Mesenchymal stem cell (in vitro differentiated cells and primary cell): ENCODE results near the gene NOTCH1.
"Not testable (repeated sequence)": the region's sequence is repeated elsewhere in the genome, so short reads cannot be mapped to it uniquely, and the experiment has no call there.

Experiments
- DNase-seq: peaks from one replicate; pipeline ENCODE4 v3.0.0-alpha.2; 2013
- H2AFZ ChIP-seq: one replicate; pipeline ENCODE4 v1.6.1; 2013; ENCODE audit warnings: low read depth, mild to moderate bottlenecking, control low read depth, inconsistent platforms, low read length, moderate library complexity
- H2AK5ac ChIP-seq: 2 replicates; pipeline ENCODE4 v1.6.1; 2013; ENCODE audit warnings: low read length, moderate library complexity, mild to moderate bottlenecking, inconsistent platforms; ENCODE audit not compliant: severe bottlenecking
- H2BK120ac ChIP-seq: one replicate; pipeline ENCODE4 v1.6.1; 2013; ENCODE audit warnings: low read depth, mild to moderate bottlenecking, inconsistent platforms, low read length, moderate library complexity
- H2BK12ac ChIP-seq, 2 experiments: one replicate each; pipeline ENCODE4 v1.6.1; 2013; ENCODE audit warnings: inconsistent platforms in 2 of 2, low read length in 2 of 2, mild to moderate bottlenecking in 2 of 2, moderate library complexity in 2 of 2, control low read depth in 1 of 2
- H2BK15ac ChIP-seq: one replicate; pipeline ENCODE4 v1.6.1; 2013; ENCODE audit warnings: mild to moderate bottlenecking, low read depth, inconsistent platforms; ENCODE audit not compliant: poor library complexity, severe bottlenecking
- H2BK5ac ChIP-seq: 2 replicates; pipeline ENCODE4 v1.6.1; 2013; ENCODE audit warnings: low read depth, mild to moderate bottlenecking, low read length, control low read depth, inconsistent platforms; ENCODE audit not compliant: poor library complexity, severe bottlenecking
- H3K14ac ChIP-seq, 2 experiments: one replicate each; pipeline ENCODE4 v1.6.1; 2013; ENCODE audit warnings: inconsistent platforms in 2 of 2, low read length in 2 of 2, control low read depth in 1 of 2, mild to moderate bottlenecking in 1 of 2, moderate library complexity in 1 of 2
- H3K18ac ChIP-seq, 2 experiments: one replicate each; pipeline ENCODE4 v1.6.1; 2013; ENCODE audit warnings: inconsistent platforms in 2 of 2, low read length in 2 of 2, control low read depth in 1 of 2, low read depth in 1 of 2, mild to moderate bottlenecking in 1 of 2
- H3K23ac ChIP-seq, 2 experiments: one replicate each; pipeline ENCODE4 v1.6.1; 2013; ENCODE audit warnings: inconsistent platforms in 2 of 2, low read length in 2 of 2, mild to moderate bottlenecking in 2 of 2, moderate library complexity in 2 of 2, control low read depth in 1 of 2
- H3K27ac ChIP-seq: 2 replicates; pipeline ENCODE4 v1.5.1; 2013; ENCODE audit warnings: mild to moderate bottlenecking, moderate library complexity, low read length, control low read depth, inconsistent platforms; ENCODE audit not compliant: poor library complexity, severe bottlenecking
- H3K27me3 ChIP-seq, 2 experiments: 2 replicates each; pipeline versions ENCODE4 v1.6.1 to v1.7.0; 2013; ENCODE audit warnings: low read length in 2 of 2, mild to moderate bottlenecking in 2 of 2, moderate library complexity in 2 of 2, control low read depth in 1 of 2, inconsistent platforms in 1 of 2; ENCODE audit not compliant: control insufficient read depth in 1 of 2, insufficient read depth in 1 of 2
- H3K36me3 ChIP-seq, 2 experiments: 2 replicates each; pipeline versions ENCODE4 v1.6.1 to v1.7.0; 2013; ENCODE audit warnings: low read length in 2 of 2, control low read depth in 1 of 2, inconsistent platforms in 1 of 2, low read depth in 1 of 2, mild to moderate bottlenecking in 1 of 2; ENCODE audit not compliant: insufficient read depth in 2 of 2, control insufficient read depth in 1 of 2
- H3K4ac ChIP-seq, 2 experiments: one replicate each; pipeline ENCODE4 v1.6.1; 2013; ENCODE audit warnings: inconsistent platforms in 2 of 2, low read length in 2 of 2, mild to moderate bottlenecking in 2 of 2, moderate library complexity in 2 of 2, control low read depth in 1 of 2, low read depth in 1 of 2
- H3K4me1 ChIP-seq: 2 replicates; pipeline ENCODE4 v1.6.1; 2013; ENCODE audit warnings: low read depth, low read length, control low read depth; ENCODE audit not compliant: control insufficient read depth, insufficient read depth
- H3K4me2 ChIP-seq: 2 replicates; pipeline ENCODE4 v1.6.1; 2013; ENCODE audit warnings: low read length, mild to moderate bottlenecking, inconsistent platforms; ENCODE audit not compliant: poor library complexity, severe bottlenecking
- H3K4me3 ChIP-seq, 2 experiments: 2 replicates each; pipeline versions ENCODE4 v1.5.1 to v1.7.0; 2013; ENCODE audit warnings: low read length in 2 of 2, mild to moderate bottlenecking in 2 of 2, control low read depth in 1 of 2, low read depth in 1 of 2; ENCODE audit not compliant: insufficient read depth in 1 of 2
- H3K79me1 ChIP-seq: replicated peaks from 2 replicates; pipeline ENCODE4 v1.6.1; 2013; ENCODE audit warnings: mild to moderate bottlenecking, control low read depth, low read length, inconsistent platforms; ENCODE audit not compliant: poor library complexity, severe bottlenecking
- H3K9ac ChIP-seq: 2 replicates; pipeline ENCODE4 v1.7.0; 2013; ENCODE audit warnings: mild to moderate bottlenecking, low read length, moderate library complexity
- H3K9me3 ChIP-seq: 2 replicates; pipeline ENCODE4 v1.7.0; 2013; ENCODE audit warnings: mild to moderate bottlenecking, low read length; ENCODE audit not compliant: control insufficient read depth
- H4K8ac ChIP-seq: one replicate; pipeline ENCODE4 v1.6.1; 2013; ENCODE audit warnings: inconsistent platforms, mild to moderate bottlenecking, low read length, moderate library complexity
- H4K91ac ChIP-seq: one replicate; pipeline ENCODE4 v1.6.1; 2013; ENCODE audit warnings: mild to moderate bottlenecking, low read length, inconsistent platforms
- WGBS: methylation state at CpG from one replicate; pipeline ENCODE4 v1.1.7; 2013; ENCODE audit warnings: mixed read lengths; 5-methylcytosine and 5-hydroxymethylcytosine counted together

The NOTCH1 gene

GRCh38 chr9:136581614-136582447 lies 36.0 kb upstream of the NOTCH1 start:
- H3K9ac ChIP-seq, result no peak overlapping the region
- no peaks in the 10 kb centered on the region for H3K79me1 ChIP-seq
- peaks cover 0 to 28% of the 10 kb centered on the region in 2 experiments for H3K27me3 ChIP-seq
- H3K4ac ChIP-seq, result no peak overlapping the region
- H2BK5ac ChIP-seq, result no peak overlapping the region
- H3K4me1 ChIP-seq, result peaks cover 23% of the 10 kb centered on the region
- 97% methylated on average over 12 of the region's 12 CpGs for WGBS
- no peak overlapping the region for H3K14ac ChIP-seq
- no peak overlapping the region for H4K8ac ChIP-seq
- H2BK120ac ChIP-seq, result no peak overlapping the region
- no peak overlapping the region for H3K23ac ChIP-seq
- H3K9me3 ChIP-seq, result no peaks in the 10 kb centered on the region
- no peak overlapping the region for H2AFZ ChIP-seq
- H2AK5ac ChIP-seq, result no peak overlapping the region
- H3K36me3 ChIP-seq, result peaks cover 0 to 2% of the 10 kb centered on the region in 2 experiments
- H2BK12ac ChIP-seq, result peak overlapping the region in 1 of 2 experiments; percentile 79
- DNase-seq, result no peak
- H3K27ac ChIP-seq, result no peak overlapping the region
- peak overlapping the region; percentile 22 for H4K91ac ChIP-seq
- no peak overlapping the region for H2BK15ac ChIP-seq
- no peak overlapping the region for H3K4me2 ChIP-seq
- H3K18ac ChIP-seq, result peak overlapping the region in 1 of 2 experiments; percentile 6
- no peak overlapping the region for H3K4me3 ChIP-seq

- H3K9ac ChIP-seq, H2AFZ ChIP-seq, DNase-seq, H2BK15ac ChIP-seq, H2AK5ac ChIP-seq, H4K91ac ChIP-seq, H2BK120ac ChIP-seq, H3K4me3 ChIP-seq, H3K18ac ChIP-seq, H4K8ac ChIP-seq, H3K4me2 ChIP-seq, H3K27me3 ChIP-seq, H3K36me3 ChIP-seq, H3K14ac ChIP-seq, H3K9me3 ChIP-seq, H3K79me1 ChIP-seq, H3K23ac ChIP-seq, H3K27ac ChIP-seq, H3K4ac ChIP-seq, H2BK5ac ChIP-seq: not testable (repeated sequence)
- WGBS, result 95% methylated on average over 3 of the region's 9 CpGs
- peaks cover 22% of the 10 kb centered on the region for H3K4me1 ChIP-seq
- peak overlapping the region in 1 of 2 experiments; percentile 45 for H2BK12ac ChIP-seq
These were observed 33.9 kb upstream of the NOTCH1 start for GRCh38 chr9:136579650-136580219.

- Histone ChIP-seq H2BK12ac (peak overlapping the region in 1 of 2 experiments; percentile 58), H3K4me2 (no peak overlapping the region), H3K18ac (peak overlapping the region in 1 of 2 experiments; percentile 21), H2BK120ac (no peak overlapping the region), H2BK5ac (no peak overlapping the region), H2AK5ac (no peak overlapping the region), H3K14ac (peak overlapping the region in 1 of 2 experiments; percentile 44), H3K9me3 (no peaks in the 10 kb centered on the region), H3K4me3 (no peak overlapping the region), H3K4ac (no peak overlapping the region), H4K8ac (peak overlapping the region; percentile 35), H3K9ac (no peak overlapping the region), H2AFZ (no peak overlapping the region), H3K27me3 (peaks cover 0 to 3% of the 10 kb centered on the region in 2 experiments), H3K36me3 (no peaks in the 10 kb centered on the region), H3K4me1 (peaks cover 19% of the 10 kb centered on the region), H4K91ac (no peak overlapping the region), H2BK15ac (no peak overlapping the region), H3K27ac (no peak overlapping the region), H3K79me1 (no peaks in the 10 kb centered on the region), H3K23ac (no peak overlapping the region)
- WGBS, result 69% methylated on average over 15 of the region's 15 CpGs
- no peak for DNase-seq
These were observed 33.2 kb upstream of the NOTCH1 start for GRCh38 chr9:136578915-136579649.

- Histone ChIP-seq H3K36me3 (no peaks in the 10 kb centered on the region), H3K27ac (no peak overlapping the region), H3K18ac (peak overlapping the region in 1 of 2 experiments; percentile 21), H4K91ac (no peak overlapping the region), H3K27me3 (peaks cover 0 to 3% of the 10 kb centered on the region in 2 experiments), H3K9me3 (no peaks in the 10 kb centered on the region), H3K14ac (no peak overlapping the region), H2BK15ac (no peak overlapping the region), H2BK12ac (peak overlapping the region in 1 of 2 experiments; percentile 73), H3K4me3 (no peak overlapping the region), H2AFZ (no peak overlapping the region), H3K4me1 (peaks cover 19% of the 10 kb centered on the region), H3K9ac (no peak overlapping the region), H3K79me1 (no peaks in the 10 kb centered on the region), H2BK5ac (no peak overlapping the region), H3K4ac (no peak overlapping the region), H3K23ac (no peak overlapping the region), H2BK120ac (no peak overlapping the region), H4K8ac (no peak overlapping the region), H3K4me2 (no peak overlapping the region), H2AK5ac (no peak overlapping the region)
- WGBS, result 50% methylated on average over 7 of the region's 7 CpGs
- DNase-seq, result no peak
These were observed 32.7 kb upstream of the NOTCH1 start for GRCh38 chr9:136578626-136578914.
